KOPT-K1 (cell line): ENCODE measurements around the gene RAD9A.
"Not testable (repeated sequence)": the region's sequence is repeated elsewhere in the genome, so short reads cannot be mapped to it uniquely, and the experiment has no call there.

Experiments used
- H3K27ac ChIP-seq: fragments of 200-600 bp; sonication (generic); 2 replicates; pipeline ENCODE4 v1.5.1; 2016; ENCODE audit warnings: antibody characterized with exemption, mild to moderate bottlenecking, low read depth, low read length; ENCODE audit not compliant: poor library complexity, severe bottlenecking
- H3K36me3 ChIP-seq: fragments of 200-600 bp; sonication (generic); 2 replicates; pipeline ENCODE4 v1.5.1; 2017; ENCODE audit warnings: antibody characterized with exemption, mild to moderate bottlenecking, low read length, moderate library complexity; ENCODE audit not compliant: insufficient read depth
- H3K9me3 ChIP-seq: fragments of 200-600 bp; sonication (generic); 2 replicates; pipeline ENCODE4 v1.5.1; 2017; ENCODE audit warnings: antibody characterized with exemption, low read length, mild to moderate bottlenecking; ENCODE audit not compliant: insufficient read depth, poor library complexity, severe bottlenecking

Gene RAD9A

DNA sequence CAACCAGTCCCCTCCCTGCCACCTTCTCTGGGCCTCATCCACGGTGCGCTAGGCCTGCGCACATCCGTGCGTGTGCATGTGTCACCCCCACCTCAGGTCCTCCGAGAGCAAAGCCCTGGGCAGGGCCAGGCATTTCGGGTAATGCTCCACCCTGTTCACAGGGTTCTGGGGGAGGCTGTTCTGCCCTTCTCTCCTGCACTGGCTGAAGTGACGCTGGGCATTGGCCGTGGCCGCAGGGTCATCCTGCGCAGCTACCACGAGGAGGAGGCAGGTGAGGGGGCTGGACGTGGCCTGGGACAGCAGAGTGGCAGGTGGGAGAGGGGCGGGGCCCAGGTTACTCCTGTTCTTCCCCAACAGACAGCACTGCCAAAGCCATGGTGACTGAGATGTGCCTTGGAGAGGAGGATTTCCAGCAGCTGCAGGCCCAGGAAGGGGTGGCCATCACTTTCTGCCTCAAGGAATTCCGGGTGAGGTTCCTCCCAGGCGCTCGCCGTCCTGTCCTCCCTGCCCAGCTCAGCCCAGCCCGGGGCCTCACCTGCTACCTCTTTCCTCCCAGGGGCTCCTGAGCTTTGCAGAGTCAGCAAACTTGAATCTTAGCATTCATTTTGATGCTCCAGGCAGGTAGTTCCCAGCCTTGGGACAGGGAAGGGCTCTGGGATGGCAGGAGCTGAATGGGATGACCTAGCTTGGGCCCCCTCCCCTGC, 3.9 kb downstream of the RAD9A start:
- Histone ChIP-seq H3K27ac (peak overlapping the region; percentile 54), H3K9me3 (no peaks in the 10 kb centered on the region), H3K36me3 (peaks cover 73% of the 10 kb centered on the region)

DNA sequence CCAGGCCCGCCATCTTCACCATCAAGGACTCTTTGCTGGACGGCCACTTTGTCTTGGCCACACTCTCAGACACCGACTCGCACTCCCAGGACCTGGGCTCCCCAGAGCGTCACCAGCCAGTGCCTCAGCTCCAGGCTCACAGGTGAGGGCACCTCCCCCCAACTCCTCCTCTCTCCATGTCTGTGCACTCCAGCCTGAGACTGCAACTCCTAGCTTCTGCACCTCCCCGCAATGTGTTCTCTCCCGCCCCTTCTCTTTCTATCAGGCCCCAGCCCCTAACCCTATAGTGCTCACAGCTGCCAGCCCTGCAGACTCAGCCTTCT, 4.4 kb downstream of the RAD9A start:
- peaks cover 78% of the 10 kb centered on the region for H3K36me3 ChIP-seq
- H3K9me3 ChIP-seq, result no peaks in the 10 kb centered on the region
- peak overlapping the region; percentile 54 for H3K27ac ChIP-seq

DNA sequence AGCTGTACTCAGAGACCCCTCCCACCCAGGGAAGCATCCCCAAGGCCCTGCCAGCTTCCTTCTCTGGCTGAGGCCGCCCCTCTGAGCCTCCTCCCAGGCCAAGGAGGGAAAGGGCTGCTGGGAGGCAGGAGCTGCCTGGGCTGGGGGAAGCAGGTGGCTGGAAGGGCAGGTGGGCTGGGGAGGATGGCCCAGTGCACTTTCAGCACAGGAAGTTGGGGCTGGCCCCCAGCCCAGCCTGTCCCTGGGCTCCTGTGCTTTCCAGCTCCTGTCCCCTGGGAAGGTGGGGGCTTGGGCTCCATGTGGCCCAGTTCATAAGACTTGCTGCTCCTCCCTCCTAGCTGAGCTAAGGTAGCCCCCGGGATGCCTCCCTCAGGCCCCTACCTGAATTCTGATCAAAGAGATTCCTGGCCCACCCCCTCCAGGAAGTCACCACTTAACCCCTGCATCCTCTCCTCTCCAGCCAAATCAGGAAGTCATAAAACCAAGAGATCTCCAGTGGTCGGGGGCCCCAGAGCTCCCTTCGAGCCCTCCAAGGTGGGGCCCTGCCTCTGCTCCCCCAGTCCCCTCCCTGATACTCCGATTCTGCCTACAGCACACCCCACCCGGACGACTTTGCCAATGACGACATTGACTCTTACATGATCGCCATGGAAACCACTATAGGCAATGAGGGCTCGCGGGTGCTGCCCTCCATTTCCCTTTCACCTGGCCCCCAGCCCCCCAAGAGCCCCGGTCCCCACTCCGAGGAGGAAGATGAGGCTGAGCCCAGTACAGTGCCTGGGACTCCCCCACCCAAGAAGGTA, 5.0 kb downstream of the RAD9A start:
- Histone ChIP-seq H3K36me3 (peaks cover 78% of the 10 kb centered on the region), H3K27ac (peak overlapping the region; percentile 54), H3K9me3 (no peaks in the 10 kb centered on the region)

DNA sequence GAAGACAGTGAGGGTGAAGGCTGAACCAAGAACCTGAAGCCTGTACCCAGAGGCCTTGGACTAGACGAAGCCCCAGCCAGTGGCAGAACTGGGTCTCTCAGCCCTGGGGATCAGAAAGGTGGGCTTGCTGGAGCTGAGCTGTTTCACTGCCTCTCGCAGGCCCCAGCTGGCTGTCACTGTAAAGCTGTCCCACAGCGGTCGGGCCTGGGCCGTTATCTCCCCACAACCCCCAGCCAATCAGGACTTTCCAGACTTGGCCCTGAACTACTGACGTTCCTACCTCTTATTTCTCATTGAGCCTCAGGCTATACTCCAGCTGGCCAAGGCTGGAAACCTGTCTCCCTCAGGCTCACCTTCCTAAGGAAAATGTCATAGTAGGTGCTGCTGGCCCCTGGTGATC, 5.8 kb downstream of the RAD9A start:
- Histone ChIP-seq H3K36me3 (peaks cover 78% of the 10 kb centered on the region), H3K27ac (peak overlapping the region; percentile 54), H3K9me3 (no peaks in the 10 kb centered on the region)

DNA sequence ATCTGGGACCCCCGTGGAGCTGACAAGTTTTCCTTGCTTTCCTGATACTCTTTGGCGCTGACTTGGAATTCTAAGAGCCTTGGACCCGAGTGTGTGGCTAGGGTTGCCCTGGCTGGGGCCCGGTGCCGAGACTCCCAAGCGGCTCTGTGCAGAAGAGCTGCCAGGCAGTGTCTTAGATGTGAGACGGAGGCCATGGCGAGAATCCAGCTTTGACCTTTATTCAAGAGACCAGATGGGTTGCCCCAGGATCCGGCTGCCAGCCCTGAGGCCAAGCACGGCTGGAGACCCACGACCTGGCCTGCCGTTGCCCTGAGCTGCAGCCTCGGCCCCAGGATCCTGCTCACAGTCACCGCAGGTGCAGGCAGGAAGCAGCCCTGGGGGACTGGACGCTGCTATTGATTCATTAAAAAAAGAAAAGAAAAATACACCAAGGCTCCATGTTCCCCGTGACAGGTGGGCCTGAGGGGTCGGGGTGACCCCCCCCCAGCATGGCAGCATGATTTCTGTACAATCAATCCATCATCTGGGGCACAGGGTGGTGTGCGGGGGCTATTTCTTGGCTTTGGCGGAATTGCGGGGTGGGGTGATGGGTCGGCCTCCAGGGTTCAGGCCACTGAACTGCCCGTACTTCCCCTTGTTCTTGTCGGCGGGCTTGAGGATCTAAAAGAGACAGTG, 6.3 kb downstream of the RAD9A start:
- peaks cover 77% of the 10 kb centered on the region for H3K36me3 ChIP-seq
- H3K9me3 ChIP-seq, result no peaks in the 10 kb centered on the region
- H3K27ac ChIP-seq, result peak overlapping the region; percentile 54

DNA sequence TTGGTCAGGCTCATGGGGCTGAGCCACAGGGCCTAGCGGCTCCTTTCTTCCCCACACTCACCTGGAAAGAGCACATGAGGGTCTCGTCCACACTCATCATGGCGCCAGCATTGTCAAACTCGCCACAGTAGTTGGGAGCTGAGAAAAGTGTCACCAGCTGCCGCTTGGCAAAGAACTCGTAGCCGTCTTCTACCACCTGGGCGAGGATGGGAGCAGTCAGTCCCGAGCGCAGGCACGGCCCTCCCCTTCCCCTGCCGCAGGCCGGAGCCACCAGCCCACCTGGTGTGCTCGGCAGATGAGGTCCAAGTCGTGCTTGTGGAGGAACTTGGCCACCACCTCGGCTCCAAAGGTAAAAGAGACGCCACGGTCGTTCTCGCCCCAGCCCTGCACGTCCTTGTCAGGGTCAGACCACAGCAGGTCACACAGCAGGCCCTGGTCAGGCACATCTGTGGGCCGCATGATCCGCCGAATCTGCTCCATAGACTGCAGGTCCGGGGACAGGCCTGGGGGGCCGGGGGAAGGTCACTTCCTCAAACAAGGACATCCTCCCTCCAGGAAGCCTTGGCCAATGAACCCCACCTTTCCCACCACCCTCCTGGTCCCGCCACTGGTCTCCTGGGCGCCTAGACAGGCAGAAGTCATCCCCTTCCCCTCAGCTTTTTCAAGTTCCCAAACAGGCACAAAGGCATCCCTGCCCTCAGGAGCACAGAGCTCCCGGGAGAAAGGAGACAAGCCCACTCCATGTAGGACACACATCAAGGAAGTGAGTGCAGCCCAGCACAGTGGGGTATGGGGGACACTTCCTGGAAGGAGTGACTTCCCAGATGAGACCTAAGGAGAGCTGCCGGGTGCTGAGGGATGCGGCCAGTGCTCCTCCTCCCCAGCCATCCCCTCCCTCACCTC, 7.1 kb downstream of the RAD9A start:
- H3K27ac ChIP-seq, result peak overlapping the region; percentile 0
- peaks cover 70% of the 10 kb centered on the region for H3K36me3 ChIP-seq
- no peaks in the 10 kb centered on the region for H3K9me3 ChIP-seq

DNA sequence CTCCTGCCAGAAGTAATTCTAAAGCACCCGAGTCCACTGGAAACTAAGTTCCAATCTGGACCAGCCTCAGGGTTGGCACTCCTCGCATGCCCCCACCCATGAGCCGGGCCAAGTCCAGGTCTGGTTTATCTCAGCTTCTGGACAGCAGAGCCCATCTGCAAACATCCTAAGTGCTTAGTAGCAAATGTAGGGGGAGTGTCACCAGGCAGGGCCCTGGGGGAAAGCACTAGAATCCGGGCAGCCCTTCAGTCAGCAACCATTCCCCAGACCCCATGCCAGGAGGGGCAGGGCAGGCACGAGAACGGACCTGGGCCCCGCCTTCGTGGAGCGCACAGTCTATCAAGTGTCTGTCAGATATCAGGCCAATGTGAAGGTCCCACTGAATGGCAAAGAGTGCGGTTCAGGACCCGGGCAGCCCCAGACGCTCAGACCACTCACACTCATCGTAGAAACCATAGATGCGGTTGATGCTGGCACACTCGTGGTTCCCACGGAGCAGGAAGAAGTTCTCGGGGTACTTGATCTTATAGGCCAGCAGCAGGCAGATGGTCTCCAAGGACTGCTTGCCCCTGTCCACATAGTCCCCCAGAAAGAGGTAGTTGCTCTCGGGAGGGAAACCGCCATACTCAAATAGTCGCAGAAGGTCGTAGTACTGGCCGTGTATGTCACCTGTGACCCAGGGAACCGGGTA, 8.6 kb downstream of the RAD9A start:
- Histone ChIP-seq H3K27ac (peak overlapping the region; percentile 96), H3K36me3 (peaks cover 62% of the 10 kb centered on the region)

DNA sequence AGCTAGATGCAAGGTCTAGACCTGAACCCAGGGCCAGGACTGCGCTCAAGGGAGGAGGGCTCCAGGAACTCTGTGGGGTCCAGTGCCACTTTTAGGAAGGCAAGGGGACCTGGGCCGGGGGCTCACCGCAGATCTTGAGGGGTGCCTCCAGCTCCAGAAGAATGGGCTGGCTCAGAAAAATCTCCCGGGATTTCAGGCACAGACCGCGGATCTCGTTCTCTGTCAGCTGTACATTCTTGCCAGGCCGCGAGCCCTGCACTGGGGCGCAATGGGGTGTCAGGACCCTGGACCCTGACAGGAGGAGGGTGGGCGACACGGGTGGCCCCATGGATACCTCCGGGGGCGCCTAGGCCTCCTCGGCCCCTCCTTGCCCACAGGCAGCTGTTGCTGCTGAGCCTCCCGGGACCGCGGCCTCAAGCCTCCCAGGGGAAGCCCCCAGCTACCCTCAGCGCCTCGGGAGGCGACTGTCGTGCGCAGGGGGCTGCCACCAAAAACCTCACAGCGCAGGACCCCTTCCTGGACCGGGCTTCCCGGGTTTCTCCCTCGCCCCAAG, 9.2 kb downstream of the RAD9A start:
- peak overlapping the region; percentile 96 for H3K27ac ChIP-seq
- H3K9me3 ChIP-seq, result no peaks in the 10 kb centered on the region
- H3K36me3 ChIP-seq, result peaks cover 62% of the 10 kb centered on the region

More for the DNA sequence above, 8.6 kb downstream of the RAD9A start:
- no peaks in the 10 kb centered on the region for H3K9me3 ChIP-seq

DNA sequence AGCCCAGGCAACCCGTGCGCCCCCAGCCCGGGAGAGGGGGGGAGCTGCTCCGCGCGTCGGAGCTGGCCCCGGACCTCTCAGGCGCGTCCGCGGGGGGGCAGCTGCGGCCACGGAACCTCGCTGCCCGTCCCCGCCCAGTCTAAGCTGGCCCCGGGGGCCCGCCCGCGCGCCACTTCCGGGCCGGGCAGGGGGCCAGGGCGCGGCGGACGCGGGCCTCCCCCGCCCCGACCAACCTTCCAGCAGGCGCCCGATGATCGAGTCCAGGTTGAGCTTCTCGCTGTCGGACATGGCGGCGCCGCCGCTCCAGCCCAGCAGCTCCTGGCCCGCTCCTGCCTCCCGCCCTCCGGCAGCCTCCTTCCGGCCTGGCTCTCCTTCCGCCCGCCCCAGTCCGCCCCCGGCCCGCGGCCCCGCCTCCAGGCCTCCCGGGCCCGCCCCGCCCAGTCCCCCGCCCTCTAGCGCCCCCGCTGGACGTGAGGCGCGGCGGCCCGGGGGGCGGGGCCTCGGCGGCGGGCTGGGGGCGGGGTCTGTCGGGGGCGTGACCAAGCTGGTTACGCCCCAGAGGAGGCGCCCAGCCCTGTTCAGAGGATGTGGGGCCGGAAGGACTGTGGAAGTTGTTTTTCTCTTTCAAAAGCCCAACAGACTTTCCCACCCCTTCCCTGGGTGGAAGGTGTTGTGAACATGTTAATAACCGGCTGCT, 9.9 kb downstream of the RAD9A start, which contains the start of gene PPP1CA:
Gene PPP1CA (minus strand): TSS at position 364 of the 697 bp plus-strand sequence. CDS start 76 bp downstream, at position 288.
- peak within 1 kb of the TSS; percentile 96 for H3K27ac ChIP-seq
- H3K9me3 ChIP-seq, result no peaks in the 10 kb centered on the region
- peaks cover 62% of the 10 kb centered on the region for H3K36me3 ChIP-seq

DNA sequence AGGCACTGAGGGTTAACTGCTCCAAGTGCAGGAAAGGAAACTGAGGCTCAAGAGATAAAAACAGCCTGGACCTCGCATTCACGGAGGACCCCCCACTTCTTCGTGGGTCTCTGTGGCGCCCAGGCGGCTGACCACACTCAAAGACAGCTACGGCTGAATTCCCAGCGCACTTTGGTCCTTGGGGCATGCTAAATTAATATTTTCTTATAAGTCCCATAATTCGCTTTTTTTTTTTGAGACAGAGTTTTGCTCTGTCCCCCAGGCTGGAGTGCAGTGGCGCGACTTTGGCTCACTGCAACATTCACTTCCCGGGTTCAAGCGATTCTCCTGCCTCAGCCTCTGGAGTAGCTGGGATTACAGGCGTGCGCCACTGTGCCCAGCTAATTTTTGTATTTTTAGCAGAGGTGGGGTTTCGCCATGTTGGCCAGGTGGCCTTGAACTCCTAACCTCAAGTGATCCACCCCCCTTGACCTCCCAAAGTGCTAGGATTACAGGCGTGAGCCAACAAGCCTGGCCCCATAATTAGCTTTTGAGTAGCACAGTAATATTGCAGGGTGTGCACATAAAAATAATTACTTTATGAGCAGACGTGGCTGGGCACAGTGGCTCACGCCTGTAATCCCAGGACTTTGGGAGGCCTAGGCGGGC, 10.5 kb downstream of the RAD9A start:
- H3K9me3 ChIP-seq, result not testable (repeated sequence)
- Histone ChIP-seq H3K27ac (peak overlapping the region; percentile 96), H3K36me3 (peaks cover 62% of the 10 kb centered on the region)

DNA sequence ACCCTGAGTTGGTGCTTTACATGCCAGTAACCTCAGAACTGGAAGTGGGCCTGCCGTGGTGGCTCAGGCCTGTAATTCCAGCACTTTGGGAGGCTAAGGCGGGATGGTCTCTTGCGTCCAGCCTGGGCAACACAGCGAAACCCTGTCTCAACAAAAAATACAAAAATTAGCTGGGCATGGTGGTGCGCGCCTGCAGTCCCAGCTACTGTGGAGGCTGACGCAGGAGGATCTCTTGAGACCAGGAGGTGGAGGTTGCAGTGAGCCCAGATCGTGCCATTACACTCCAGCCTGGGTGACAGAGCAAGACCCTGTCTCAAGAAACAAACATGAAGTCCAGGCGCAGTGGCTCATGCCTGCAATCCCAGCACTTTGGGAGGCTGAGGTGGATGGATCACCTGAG, 11.3 kb downstream of the RAD9A start:
- Histone ChIP-seq H3K27ac (peak overlapping the region; percentile 96), H3K36me3 (peaks cover 62% of the 10 kb centered on the region)
- H3K9me3 ChIP-seq, result not testable (repeated sequence)

DNA sequence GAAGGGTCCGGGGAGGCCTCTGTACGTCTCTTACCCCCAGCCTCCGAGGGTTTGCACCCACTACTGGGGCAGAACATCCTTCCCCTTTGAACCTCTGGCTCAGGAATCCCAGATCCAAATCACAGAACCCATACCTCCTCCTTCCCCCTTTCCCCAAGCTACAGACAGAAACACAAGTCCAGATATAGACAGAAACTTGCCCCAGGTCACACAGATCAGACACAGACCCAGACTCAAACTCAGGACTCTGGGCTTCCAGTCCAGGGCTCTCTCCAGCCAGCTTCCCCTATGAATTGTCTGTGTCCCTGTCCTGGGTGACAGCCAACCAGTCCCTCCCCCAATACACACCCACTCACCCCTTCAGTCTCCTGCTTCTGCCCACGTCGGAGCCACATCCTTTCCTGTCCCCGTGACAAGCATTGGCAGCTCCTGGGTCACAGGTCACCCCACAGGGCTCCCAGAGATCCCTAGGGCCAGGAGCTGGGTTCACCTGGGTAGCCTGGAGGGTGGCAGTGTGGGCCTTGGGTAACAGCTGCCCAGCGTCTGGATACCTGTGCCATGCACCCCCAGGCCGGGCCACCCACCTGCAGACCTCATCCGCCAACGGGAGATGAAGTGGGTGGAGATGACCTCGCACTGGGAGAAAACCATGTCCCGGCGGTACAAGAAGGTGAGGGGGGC, 12.9 kb downstream of the RAD9A start:
- Histone ChIP-seq H3K27ac (peak overlapping the region; percentile 96), H3K36me3 (peaks cover 48% of the 10 kb centered on the region), H3K9me3 (no peaks in the 10 kb centered on the region)

DNA sequence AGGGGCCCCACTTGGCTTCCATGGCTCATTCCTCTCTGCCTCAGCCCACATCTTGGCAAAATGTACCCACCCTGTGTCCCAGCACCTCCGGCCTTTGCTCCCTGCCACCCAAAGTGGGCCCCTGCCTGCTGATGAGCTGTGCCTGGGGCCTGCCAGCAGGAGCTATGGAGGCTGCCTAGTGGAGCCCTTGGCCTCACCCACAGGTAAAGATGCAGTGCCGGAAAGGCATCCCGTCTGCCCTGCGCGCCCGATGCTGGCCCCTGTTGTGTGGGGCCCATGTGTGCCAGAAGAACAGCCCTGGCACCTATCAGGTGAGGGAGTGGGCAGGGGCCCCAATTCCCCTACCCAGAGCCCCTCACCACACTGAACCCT, 13.4 kb downstream of the RAD9A start:
- peak overlapping the region; percentile 96 for H3K27ac ChIP-seq
- peaks cover 49% of the 10 kb centered on the region for H3K36me3 ChIP-seq
- H3K9me3 ChIP-seq, result no peaks in the 10 kb centered on the region
